Lung (tissue), 12 donors: ENCODE data around the gene UBXN10. TPM values are rescaled to one million over a fixed set of nuclear protein-coding genes. Genes with fewer than 3 reads are reported as not detected.

ENCODE experiments used
- ATAC-seq: fragments of 200-7000 bp; cut with Tn5 transposase; one replicate; pipeline ENCODE4 v1.9.1; 2020; ENCODE audit warnings: moderate number of reproducible peaks; ENCODE audit not compliant: insufficient read depth, low FRiP score
- DNase-seq, 3 donors: peaks; one replicate each; pipeline ENCODE4 v3.0.0-alpha.2; 2013 to 2017
- H3K27ac ChIP-seq, 2 donors: one replicate each; pipeline ENCODE4 v1.5.1; 2013; ENCODE audit warnings: mild to moderate bottlenecking in 2 of 2, moderate library complexity in 2 of 2, control low read depth in 1 of 2, inconsistent platforms in 1 of 2, low read depth in 1 of 2, low read length in 1 of 2
- H3K27me3 ChIP-seq, 3 donors: one replicate each; pipeline ENCODE4 v1.5.1; 2013; ENCODE audit warnings: low read length in 2 of 3; ENCODE audit not compliant: control insufficient read depth in 3 of 3, insufficient read depth in 3 of 3
- H3K36me3 ChIP-seq, 4 donors: one replicate each; pipeline ENCODE4 v1.5.1; 2013; ENCODE audit warnings: low read length in 4 of 4, mild to moderate bottlenecking in 1 of 4, moderate library complexity in 1 of 4; ENCODE audit not compliant: control insufficient read depth in 4 of 4, insufficient read depth in 4 of 4
- H3K4me1 ChIP-seq, 5 donors: one replicate each; pipeline ENCODE4 v1.5.1; 2013; ENCODE audit warnings: low read length in 5 of 5, mild to moderate bottlenecking in 2 of 5, moderate library complexity in 1 of 5; ENCODE audit not compliant: control insufficient read depth in 5 of 5, insufficient read depth in 5 of 5
- H3K4me3 ChIP-seq: one replicate; pipeline ENCODE4 v1.5.1; 2013; ENCODE audit warnings: mild to moderate bottlenecking, control low read depth, moderate library complexity
- H3K9ac ChIP-seq, 2 donors: one replicate each; pipeline ENCODE4 v1.5.1; 2013; ENCODE audit warnings: low read length in 2 of 2, control low read depth in 1 of 2; ENCODE audit not compliant: insufficient read depth in 1 of 2
- H3K9me3 ChIP-seq, 4 donors: one replicate each; pipeline ENCODE4 v1.5.1; 2013; ENCODE audit warnings: low read length in 3 of 4, mild to moderate bottlenecking in 1 of 4, moderate library complexity in 1 of 4; ENCODE audit not compliant: control insufficient read depth in 4 of 4, insufficient read depth in 3 of 4
- CTCF ChIP-seq: IDR thresholded peaks from 2 replicates; pipeline ENCODE4 v1.5.1; 2012; ENCODE audit warnings: mild to moderate bottlenecking; ENCODE audit errors: control extremely low read depth, extremely low read depth
- WGBS, 2 donors: extraction: QIAGEN DNeasy Blood & Tissue Kit; methylation state at CpG; one replicate each; pipeline ENCODE4 v1.1.7; 2013; 5-methylcytosine and 5-hydroxymethylcytosine counted together
- polyA plus RNA-seq, 2 donors: library from polyadenylated mRNA; stranded (reverse); fragments of 200-250 nt; gene quantifications; one replicate each; pipeline ENCODE4 v1.2.1, GENCODE V29; 2013
- total RNA-seq, 2 donors: library from RNA; depleted of rRNA in 1 of 2; stranded (reverse); fragments of >200 nt in 1 of 2; gene quantifications; one replicate each; pipeline ENCODE4 v1.2.1, GENCODE V29; 2014 to 2021
- donor health status: control.
- donor health status: control.
- donor health status: Bipolar disorder and iron deficiency.
- donor health status: healthy.
- donor health status: DM: yes; HTN: yes; CAD: no.

UBXN10 gene
- total and polyA plus RNA-seq, 4 donors = 2.5 to 19.7 (median 12.3) TPM

GRCh38 chr1:20210736-20211460 is 25.0 kb downstream of the UBXN10 start:
- H3K9ac ChIP-seq = no peak overlapping the region
- H3K27ac ChIP-seq = no peak overlapping the region
- H3K36me3 ChIP-seq = no peaks in the 10 kb centered on the region
- ATAC-seq (no peak), DNase-seq (no peak)
- no peak for TF ChIP-seq CTCF
- 84 to 86% methylated on average over 10 of the region's 10 CpGs for WGBS, 2 donors
- H3K9me3 ChIP-seq = no peaks in the 10 kb centered on the region
- peaks cover 0 to 16% (median 0%) of the 10 kb centered on the region in 5 donors for H3K4me1 ChIP-seq
- H3K4me3 ChIP-seq = no peak overlapping the region
- peaks cover 0 to 8% (median 2%) of the 10 kb centered on the region in 3 donors for H3K27me3 ChIP-seq

GRCh38 chr1:20211511-20211931 is 25.6 kb downstream of the UBXN10 start:
- peaks cover 0 to 16% (median 0%) of the 10 kb centered on the region in 5 donors for H3K4me1 ChIP-seq
- H3K9ac ChIP-seq = peak overlapping the region in 1 of 2 donors; percentile 44
- no peaks in the 10 kb centered on the region for H3K36me3 ChIP-seq
- H3K27ac ChIP-seq = no peak overlapping the region
- no peak for TF ChIP-seq CTCF
- ATAC-seq = no peak
- 52 to 59% methylated on average over 4 of the region's 4 CpGs for WGBS, 2 donors
- H3K27me3 ChIP-seq = peaks cover 0 to 9% (median 2%) of the 10 kb centered on the region in 3 donors
- DNase-seq = no peak
- no peak overlapping the region for H3K4me3 ChIP-seq
- H3K9me3 ChIP-seq = peaks cover 0 to 2% (median 0%) of the 10 kb centered on the region in 4 donors

- ATAC-seq (no peak), DNase-seq (no peak)
- peaks cover 0 to 9% (median 2%) of the 10 kb centered on the region in 3 donors for H3K27me3 ChIP-seq
- peaks cover 0 to 16% (median 0%) of the 10 kb centered on the region in 5 donors for H3K4me1 ChIP-seq
- H3K9me3 ChIP-seq = peaks cover 0 to 2% (median 0%) of the 10 kb centered on the region in 4 donors
- TF ChIP-seq CTCF = no peak
- WGBS, 2 donors = 63 to 67% methylated on average over 11 of the region's 11 CpGs
- no peak overlapping the region for H3K4me3 ChIP-seq
- no peaks in the 10 kb centered on the region for H3K36me3 ChIP-seq
- no peak overlapping the region for H3K27ac ChIP-seq
- peak overlapping the region in 1 of 2 donors; percentile 44 for H3K9ac ChIP-seq
Observed at GRCh38 chr1:20212085-20212684, 26.3 kb downstream of the UBXN10 start.
